Measurements from ENCODE around the gene SAMHD1. TPM values are rescaled to one million over a fixed set of nuclear protein-coding genes. Genes with fewer than 3 reads are reported as not detected.

The SAMHD1 gene
- total and polyA plus RNA-seq, 2 of the 13 experiments (the other 11 are each of a cell fraction or from before 2014, with no cell fraction given): 16.9 to 43.5 TPM

DNA sequence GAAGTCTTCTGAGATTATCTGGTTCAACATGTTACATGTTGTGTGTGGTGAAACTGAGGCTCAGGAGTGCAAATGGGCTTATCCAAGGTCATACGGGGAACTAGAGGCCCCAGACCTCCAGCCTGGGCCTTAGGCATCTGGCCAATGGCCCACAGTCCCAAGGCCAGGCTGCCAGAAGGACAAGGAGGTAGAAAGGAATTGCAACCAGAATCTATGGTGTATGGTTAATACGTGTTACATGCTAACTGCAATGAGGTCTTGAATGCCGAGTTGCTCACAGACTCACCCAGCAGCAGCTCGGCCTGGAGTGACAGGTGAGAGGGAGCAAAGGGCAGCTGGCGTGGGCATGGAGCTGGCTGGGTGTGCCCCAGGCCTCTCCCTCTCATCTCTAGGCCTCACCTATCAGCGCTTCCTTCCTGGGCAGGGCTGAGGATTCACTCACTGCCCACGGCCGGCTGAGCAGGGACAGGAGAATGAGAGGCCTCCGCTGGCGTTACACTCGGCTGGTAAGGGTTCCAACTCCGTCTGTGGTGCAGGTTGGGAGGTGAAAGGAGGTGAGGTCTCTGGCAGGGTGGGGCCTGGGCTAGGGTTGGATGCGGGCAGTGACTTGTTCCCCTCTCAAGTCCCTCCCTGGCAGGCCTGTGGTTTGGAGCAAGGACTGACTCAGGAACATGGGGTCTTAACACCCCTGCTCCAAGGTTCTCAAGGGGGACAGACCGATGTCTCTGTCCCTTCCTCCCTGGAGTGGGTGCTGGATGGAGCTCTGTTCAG is 75.6 kb downstream of the SAMHD1 start, which contains the start of gene TLDC2 (continued):
- TF ChIP-seq KLF16 (CRISPR knock-in tag; IDR thresholded peaks at IDR 0.05) (no peak), ZNF253 (CRISPR knock-in tag; IDR thresholded peaks at IDR 0.05; ENCODE audit: borderline replicate concordance) (no peak), ZNF501 (CRISPR knock-in tag; IDR thresholded peaks at IDR 0.05) (peak; percentile 48; the same call in 1 of the 2 replicates), BORCS8-MEF2B (CRISPR knock-in tag; IDR thresholded peaks at IDR 0.05) (peak; percentile 47; the same call in 1 of the 2 replicates), ATF1 (CRISPR knock-in tag; IDR thresholded peaks at IDR 0.05) (no peak), ZNF350 (CRISPR knock-in tag; IDR thresholded peaks at IDR 0.05; ENCODE audit: borderline replicate concordance, low read depth) (peak; percentile 69; the same call in 1 of the 2 replicates), ZNF251 (CRISPR knock-in tag; IDR thresholded peaks at IDR 0.05) (peak; percentile 48; the same call in 1 of the 2 replicates), ZBTB38 (CRISPR knock-in tag; IDR thresholded peaks at IDR 0.05) (peak; percentile 75), PHF8 (CRISPR knock-in tag; IDR thresholded peaks at IDR 0.05) (peak; percentile 66), FOXK2 (IDR thresholded peaks at IDR 0.05) (no peak), KDM4B (CRISPR knock-in tag; IDR thresholded peaks at IDR 0.05) (peak; percentile 33; the same call in 1 of the 2 replicates), ZNF792 (CRISPR knock-in tag; IDR thresholded peaks at IDR 0.05) (no peak), PBX3 (CRISPR knock-in tag; IDR thresholded peaks at IDR 0.05; ENCODE audit: borderline replicate concordance) (no peak), NFIB (CRISPR knock-in tag; IDR thresholded peaks at IDR 0.05; ENCODE audit: borderline replicate concordance) (no peak), KMT2B (CRISPR knock-in tag; IDR thresholded peaks at IDR 0.05) (peak; percentile 49; the same call in 1 of the 2 replicates), MEIS1 (CRISPR knock-in tag; IDR thresholded peaks at IDR 0.05; ENCODE audit: borderline replicate concordance) (peak; percentile 98), ZFY (CRISPR knock-in tag; IDR thresholded peaks at IDR 0.05) (peak; percentile 92), ZNF343 (CRISPR knock-in tag; IDR thresholded peaks at IDR 0.05) (peak; percentile 45), NR2F6 (IDR thresholded peaks at IDR 0.05) (peak; percentile 61; the same call in 1 of the 2 replicates), NR2F6 (CRISPR knock-in tag; IDR thresholded peaks at IDR 0.05) (peak; percentile 70; the same call in 1 of the 2 replicates), ELF4 (CRISPR knock-in tag; IDR thresholded peaks at IDR 0.05; ENCODE audit: borderline replicate concordance) (no peak), FOXO1 (CRISPR knock-in tag; IDR thresholded peaks at IDR 0.05) (no peak; the same call in 1 of the 2 replicates)
- TF ChIP-seq, protein P1, sequence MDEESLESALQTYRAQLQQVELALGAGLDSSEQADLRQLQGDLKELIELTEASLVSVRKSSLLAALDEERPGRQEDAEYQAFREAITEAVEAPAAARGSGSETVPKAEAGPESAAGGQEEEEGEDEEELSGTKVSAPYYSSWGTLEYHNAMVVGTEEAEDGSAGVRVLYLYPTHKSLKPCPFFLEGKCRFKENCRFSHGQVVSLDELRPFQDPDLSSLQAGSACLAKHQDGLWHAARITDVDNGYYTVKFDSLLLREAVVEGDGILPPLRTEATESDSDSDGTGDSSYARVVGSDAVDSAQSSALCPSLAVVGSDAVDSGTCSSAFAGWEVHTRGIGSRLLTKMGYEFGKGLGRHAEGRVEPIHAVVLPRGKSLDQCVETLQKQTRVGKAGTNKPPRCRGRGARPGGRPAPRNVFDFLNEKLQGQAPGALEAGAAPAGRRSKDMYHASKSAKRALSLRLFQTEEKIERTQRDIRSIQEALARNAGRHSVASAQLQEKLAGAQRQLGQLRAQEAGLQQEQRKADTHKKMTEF (CRISPR knock-in tag; IDR thresholded peaks at IDR 0.05): peak; percentile 53; the same call in 1 of the 2 replicates
- TF ChIP-seq, protein P2, sequence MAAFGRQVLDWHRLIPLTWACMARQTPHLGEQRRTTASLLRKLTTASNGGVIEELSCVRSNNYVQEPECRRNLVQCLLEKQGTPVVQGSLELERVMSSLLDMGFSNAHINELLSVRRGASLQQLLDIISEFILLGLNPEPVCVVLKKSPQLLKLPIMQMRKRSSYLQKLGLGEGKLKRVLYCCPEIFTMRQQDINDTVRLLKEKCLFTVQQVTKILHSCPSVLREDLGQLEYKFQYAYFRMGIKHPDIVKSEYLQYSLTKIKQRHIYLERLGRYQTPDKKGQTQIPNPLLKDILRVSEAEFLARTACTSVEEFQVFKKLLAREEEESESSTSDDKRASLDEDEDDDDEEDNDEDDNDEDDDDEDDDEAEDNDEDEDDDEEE (CRISPR knock-in tag; IDR thresholded peaks at IDR 0.05): 0 out of 2 replicates have a peak, but pooled peaks have one; percentile 31
- TF ChIP-seq, protein P3, sequence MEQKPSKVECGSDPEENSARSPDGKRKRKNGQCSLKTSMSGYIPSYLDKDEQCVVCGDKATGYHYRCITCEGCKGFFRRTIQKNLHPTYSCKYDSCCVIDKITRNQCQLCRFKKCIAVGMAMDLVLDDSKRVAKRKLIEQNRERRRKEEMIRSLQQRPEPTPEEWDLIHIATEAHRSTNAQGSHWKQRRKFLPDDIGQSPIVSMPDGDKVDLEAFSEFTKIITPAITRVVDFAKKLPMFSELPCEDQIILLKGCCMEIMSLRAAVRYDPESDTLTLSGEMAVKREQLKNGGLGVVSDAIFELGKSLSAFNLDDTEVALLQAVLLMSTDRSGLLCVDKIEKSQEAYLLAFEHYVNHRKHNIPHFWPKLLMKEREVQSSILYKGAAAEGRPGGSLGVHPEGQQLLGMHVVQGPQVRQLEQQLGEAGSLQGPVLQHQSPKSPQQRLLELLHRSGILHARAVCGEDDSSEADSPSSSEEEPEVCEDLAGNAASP (CRISPR knock-in tag; IDR thresholded peaks at IDR 0.05; ENCODE audit: borderline replicate concordance): 0 out of 2 replicates have a peak, but pooled peaks have one; percentile 74
